ENCODE measurements around the gene REPIN1. TPM values are rescaled to one million over a fixed set of nuclear protein-coding genes. Genes with fewer than 3 reads are reported as not detected.

REPIN1 gene
- total RNA-seq, 4 donors from 2014 or later, result 182 to 414 (median 247) TPM

- no peak for DNase-seq
These were observed 7.9 kb downstream of the REPIN1 start for GRCh38 chr7:150376560-150376959.

GRCh38 chr7:150377196-150377595 is 8.6 kb downstream of the REPIN1 start:
- 16 to 31% methylated on average over 3 of the region's 3 CpGs for WGBS, 2 donors (ENCODE audit: low coverage in 1 of 2)
- no peak overlapping the region for H3K4me3 ChIP-seq
- DNase-seq, result no peak
- no peak for TF ChIP-seq EP300 (IDR thresholded peaks at IDR 0.05; ENCODE audit: low read depth)
- no peak for TF ChIP-seq POLR2A (IDR thresholded peaks at IDR 0.05)
- no peak for TF ChIP-seq POLR2AphosphoS5 (IDR thresholded peaks at IDR 0.05)
- no peak for TF ChIP-seq CTCF (IDR thresholded peaks at IDR 0.05)
- peaks cover 25 to 88% (median 76%) of the 10 kb centered on the region in 4 donors for H3K4me1 ChIP-seq
- H3K9me3 ChIP-seq, result no peaks in the 10 kb centered on the region
- intact Hi-C loops (cut with DNase I; ENCODE audit: low total_unique reads) (no loop called here), in situ Hi-C loops (cut with MboI; ENCODE audit: low pct_ligation_motif_present in 1 of 4, low pct_unique_long_range_greater_than_20kb in 1 of 4, low sequenced_read_pairs in 3 of 4) (no loop called here)
- H3K27ac ChIP-seq, result peak overlapping the region; percentile 93 to 99 (median 97)
- H3K36me3 ChIP-seq, result no peaks in the 10 kb centered on the region
- no peaks in the 10 kb centered on the region for H3K27me3 ChIP-seq

More at GRCh38 chr7:150376560-150376959, 7.9 kb downstream of the REPIN1 start:
- intact Hi-C loops (cut with DNase I; ENCODE audit: low total_unique reads), result no loop called here
- no peak overlapping the region for H3K4me3 ChIP-seq
- TF ChIP-seq POLR2AphosphoS5 (IDR thresholded peaks at IDR 0.05), result no peak
- TF ChIP-seq EP300 (IDR thresholded peaks at IDR 0.05; ENCODE audit: low read depth), result no peak
- TF ChIP-seq POLR2A (IDR thresholded peaks at IDR 0.05), result no peak
- no peak for TF ChIP-seq CTCF (IDR thresholded peaks at IDR 0.05)
- in situ Hi-C loops (cut with MboI; ENCODE audit: low pct_ligation_motif_present in 1 of 4, low pct_unique_long_range_greater_than_20kb in 1 of 4, low sequenced_read_pairs in 3 of 4), result no loop called here
- no peaks in the 10 kb centered on the region for H3K27me3 ChIP-seq
- H3K9me3 ChIP-seq, result no peaks in the 10 kb centered on the region
- H3K36me3 ChIP-seq, result no peaks in the 10 kb centered on the region
- H3K27ac ChIP-seq, result peak overlapping the region; percentile 93 to 99 (median 97)
- peaks cover 21 to 88% (median 76%) of the 10 kb centered on the region in 4 donors for H3K4me1 ChIP-seq
- WGBS, 2 donors (ENCODE audit: low coverage in 1 of 2), result 43 to 48% methylated on average over 3 to 6 of the region's 6 CpGs

GRCh38 chr7:150377635-150378034 is 9.0 kb downstream of the REPIN1 start:
- no peak overlapping the region for H3K4me3 ChIP-seq
- TF ChIP-seq CTCF (IDR thresholded peaks at IDR 0.05) (no peak), POLR2AphosphoS5 (IDR thresholded peaks at IDR 0.05) (peak in 1 of 3 donors; percentile 27), EP300 (IDR thresholded peaks at IDR 0.05; ENCODE audit: low read depth) (no peak), POLR2A (IDR thresholded peaks at IDR 0.05) (peak; percentile 22)
- in situ Hi-C loops (cut with MboI; ENCODE audit: low pct_ligation_motif_present in 1 of 4, low pct_unique_long_range_greater_than_20kb in 1 of 4, low sequenced_read_pairs in 3 of 4) (no loop called here), intact Hi-C loops (cut with DNase I; ENCODE audit: low total_unique reads) (no loop called here)
- H3K9me3 ChIP-seq, result no peaks in the 10 kb centered on the region
- no peaks in the 10 kb centered on the region for H3K27me3 ChIP-seq
- H3K36me3 ChIP-seq, result no peaks in the 10 kb centered on the region
- peaks cover 28 to 88% (median 76%) of the 10 kb centered on the region in 4 donors for H3K4me1 ChIP-seq
- peak overlapping the region; percentile 93 to 99 (median 97) for H3K27ac ChIP-seq
- WGBS, 2 donors (ENCODE audit: low coverage in 1 of 2), result 34 to 43% methylated on average over 4 of the region's 4 CpGs
- DNase-seq, result peak; percentile 60

GRCh38 chr7:150378115-150378852 is 9.7 kb downstream of the REPIN1 start:
- Histone ChIP-seq H3K27ac (peak overlapping the region; percentile 93 to 99 (median 97)), H3K4me1 (peaks cover 28 to 88% (median 76%) of the 10 kb centered on the region in 4 donors), H3K27me3 (no peaks in the 10 kb centered on the region), H3K36me3 (no peaks in the 10 kb centered on the region), H3K4me3 (peak overlapping the region; percentile 60 to 81 (median 66)), H3K9me3 (no peaks in the 10 kb centered on the region)
- WGBS, 2 donors (ENCODE audit: low coverage in 1 of 2), result 2 to 6% methylated on average over 7 to 30 of the region's 32 CpGs
- TF ChIP-seq CTCF (IDR thresholded peaks at IDR 0.05) (peak in 1 of 5 experiments; percentile 7), POLR2AphosphoS5 (IDR thresholded peaks at IDR 0.05) (peak; percentile 22 to 51 (median 37)), POLR2A (IDR thresholded peaks at IDR 0.05) (no peak)
- DNase-seq, result peak; percentile 80
- intact Hi-C loops (cut with DNase I; ENCODE audit: low total_unique reads) (no loop called here), in situ Hi-C loops (cut with MboI; ENCODE audit: low pct_ligation_motif_present in 1 of 4, low pct_unique_long_range_greater_than_20kb in 1 of 4, low sequenced_read_pairs in 3 of 4) (no loop called here)
